NCI-H774 (cell line): ENCODE measurements around the gene BOD1.
"Not testable (repeated sequence)": the region's sequence is repeated elsewhere in the genome, so short reads cannot be mapped to it uniquely, and the experiment has no call there.

Source experiments
- DNase-seq: peaks from one replicate; lab custom pipeline; 2025; lab: John Stamatoyannopoulos, UW

BOD1 gene

GRCh38 chr5:173615884-173616576 lies 420 bp downstream of the BOD1 start:
- DNase-seq: no peak

- no peak for DNase-seq
Observed at GRCh38 chr5:173614591-173614990, 1.9 kb downstream of the BOD1 start.

GRCh38 chr5:173613433-173614159 lies 2.9 kb downstream of the BOD1 start:
- DNase-seq: no peak

- DNase-seq: no peak
Observed at GRCh38 chr5:173612948-173613347, 3.5 kb downstream of the BOD1 start.

GRCh38 chr5:173611706-173612105 lies 4.7 kb downstream of the BOD1 start:
- DNase-seq: no peak

GRCh38 chr5:173604141-173604540 lies 12.3 kb downstream of the BOD1 start:
- DNase-seq: no peak

GRCh38 chr5:173602423-173602822 lies 14.0 kb downstream of the BOD1 start:
- no peak for DNase-seq

- no peak for DNase-seq
Observed at GRCh38 chr5:173598686-173599085, 17.8 kb downstream of the BOD1 start.

- no peak for DNase-seq
Observed at GRCh38 chr5:173597304-173597703, 19.1 kb downstream of the BOD1 start.

- no peak for DNase-seq
Observed at GRCh38 chr5:173595841-173596240, 20.6 kb downstream of the BOD1 start.

GRCh38 chr5:173594061-173594460 lies 22.4 kb downstream of the BOD1 start:
- DNase-seq: no peak

GRCh38 chr5:173592050-173592669 lies 24.3 kb downstream of the BOD1 start:
- no peak for DNase-seq

GRCh38 chr5:173591056-173591514 lies 25.4 kb downstream of the BOD1 start:
- DNase-seq: no peak

- DNase-seq: no peak
Observed at GRCh38 chr5:173590436-173591055, 25.9 kb downstream of the BOD1 start.

- DNase-seq: not testable (repeated sequence)
Observed at GRCh38 chr5:173586133-173586532, 30.3 kb downstream of the BOD1 start.

GRCh38 chr5:173583346-173583745 lies 33.1 kb downstream of the BOD1 start:
- no peak for DNase-seq

- DNase-seq: no peak
Observed at GRCh38 chr5:173582216-173583111, 34.0 kb downstream of the BOD1 start.

- DNase-seq: no peak
Observed at GRCh38 chr5:173581408-173582215, 34.8 kb downstream of the BOD1 start.

GRCh38 chr5:173578947-173579615 lies 37.4 kb downstream of the BOD1 start:
- no peak for DNase-seq

GRCh38 chr5:173577817-173578216 lies 38.6 kb downstream of the BOD1 start:
- DNase-seq: no peak
